HUDEP-2 (cell line): Measurements from ENCODE around the gene UBE2L5.
A peak's percentile ranks its signal among the peaks of the same experiment; 100 is the strongest.
"Not testable (repeated sequence)": the region's sequence is repeated elsewhere in the genome, so short reads cannot be mapped to it uniquely, and the experiment has no call there.

Experiments used
- DNase-seq, 76 experiments: peaks; one replicate each; lab custom pipeline; 2025; ENCODE audit not compliant: unreplicated experiment in 76 of 76; lab: John Stamatoyannopoulos, UW

UBE2L5 gene

DNA sequence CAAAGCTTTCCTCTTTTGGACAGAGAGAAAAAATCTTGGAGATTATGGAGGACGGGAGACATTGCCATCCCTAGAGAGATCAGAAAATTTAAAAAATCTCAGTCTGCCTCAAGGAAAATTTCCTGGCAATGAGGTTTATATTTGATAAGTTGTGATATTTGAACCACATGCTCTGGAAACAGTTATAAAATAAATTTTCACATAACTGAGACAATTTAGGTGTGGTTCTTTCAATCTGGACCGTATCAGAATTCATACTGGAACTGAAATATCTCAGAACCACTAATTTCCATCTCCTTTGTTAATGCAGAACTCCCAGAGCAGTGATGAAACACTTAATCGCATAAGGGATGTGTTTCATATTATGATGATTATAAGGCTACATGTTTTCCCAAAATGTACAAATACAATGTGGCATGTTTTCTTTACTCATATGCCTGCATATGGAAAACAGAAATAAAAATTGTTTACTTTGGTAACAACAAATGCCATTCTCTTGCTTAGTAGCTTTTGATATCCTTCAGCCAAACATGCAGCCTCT lies 13.7 kb downstream of the UBE2L5 start:
- DNase-seq: no peak

GRCh38 chr13:30437177-30437576 lies 14.9 kb downstream of the UBE2L5 start:
- DNase-seq: no peak

DNA sequence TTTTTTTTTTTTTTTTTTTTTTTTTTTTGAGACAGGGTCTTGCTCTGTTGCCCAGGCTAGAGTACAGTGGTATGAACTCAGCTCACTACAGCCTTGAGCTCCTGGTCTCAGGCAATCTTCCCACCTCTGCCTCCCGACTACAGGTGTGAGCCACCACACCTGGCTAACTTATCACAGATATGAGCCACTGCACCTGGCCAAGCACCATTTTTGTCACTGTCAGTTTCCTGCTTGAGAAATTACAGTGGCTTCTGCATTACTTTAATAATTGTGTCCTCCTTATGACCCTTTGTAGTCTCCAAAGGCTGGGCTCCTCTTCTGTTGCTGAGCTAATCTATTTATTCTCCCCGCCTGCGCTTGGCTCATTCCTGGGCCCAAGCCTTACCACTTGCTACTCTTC lies 16.0 kb downstream of the UBE2L5 start:
- DNase-seq: no peak

- DNase-seq: peak in 1 of 76 experiments; percentile 7
Observed at GRCh38 chr13:30440910-30441703, 18.8 kb downstream of the UBE2L5 start.

DNA sequence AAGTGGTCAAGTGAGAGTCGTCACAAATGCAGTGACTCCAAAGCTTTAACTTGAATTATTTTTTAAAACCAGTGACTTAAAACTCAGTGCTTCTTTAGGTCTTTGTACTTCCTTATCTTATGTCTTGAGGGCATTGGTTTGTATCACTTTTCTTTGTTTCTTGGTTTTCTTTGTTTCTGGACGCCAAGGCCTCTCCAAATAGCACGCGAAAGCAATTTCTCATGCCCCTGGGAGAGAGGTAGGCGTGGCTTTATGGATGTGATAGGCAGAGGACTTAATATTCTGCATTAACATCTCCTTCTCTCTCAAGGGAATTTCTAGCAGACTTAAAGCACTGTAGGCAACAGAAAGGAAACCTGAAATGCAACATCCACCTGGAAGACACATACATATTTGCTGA lies 20.6 kb downstream of the UBE2L5 start:
- DNase-seq: no peak

- DNase-seq: not testable (repeated sequence)
Observed at GRCh38 chr13:30443491-30443890, 21.2 kb downstream of the UBE2L5 start.

- no peak for DNase-seq
Observed at GRCh38 chr13:30443957-30444404, 21.7 kb downstream of the UBE2L5 start.

- DNase-seq: no peak
Observed at GRCh38 chr13:30446126-30446500, 23.8 kb downstream of the UBE2L5 start.

- no peak for DNase-seq
Observed at GRCh38 chr13:30448441-30448840, 26.1 kb downstream of the UBE2L5 start.

- DNase-seq: no peak
Observed at GRCh38 chr13:30450066-30450465, 27.8 kb downstream of the UBE2L5 start.

GRCh38 chr13:30451476-30451875 lies 29.2 kb downstream of the UBE2L5 start:
- DNase-seq: not testable (repeated sequence)

DNA sequence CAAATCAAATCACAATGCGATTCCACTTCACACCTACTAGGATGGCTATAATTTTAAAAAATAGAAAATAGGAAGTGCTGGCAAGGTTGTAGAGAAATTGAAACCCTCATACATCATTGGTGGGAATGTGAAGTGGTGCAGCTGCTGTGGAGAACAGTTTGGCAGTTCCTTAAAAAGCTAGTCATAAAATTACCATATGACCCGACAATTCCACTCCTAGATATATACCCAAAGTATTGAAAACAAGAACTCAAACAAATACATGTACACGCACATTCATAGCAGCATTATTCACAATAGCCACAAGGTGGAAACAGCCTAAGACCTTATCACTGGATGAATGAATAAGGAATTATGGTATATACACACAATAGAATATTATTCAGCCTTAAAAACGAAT lies 31.4 kb downstream of the UBE2L5 start:
- peak in 10 of 76 experiments; percentile 1 to 32 (median 10) for DNase-seq

- no peak for DNase-seq
Observed at GRCh38 chr13:30454991-30455390, 32.7 kb downstream of the UBE2L5 start.

DNA sequence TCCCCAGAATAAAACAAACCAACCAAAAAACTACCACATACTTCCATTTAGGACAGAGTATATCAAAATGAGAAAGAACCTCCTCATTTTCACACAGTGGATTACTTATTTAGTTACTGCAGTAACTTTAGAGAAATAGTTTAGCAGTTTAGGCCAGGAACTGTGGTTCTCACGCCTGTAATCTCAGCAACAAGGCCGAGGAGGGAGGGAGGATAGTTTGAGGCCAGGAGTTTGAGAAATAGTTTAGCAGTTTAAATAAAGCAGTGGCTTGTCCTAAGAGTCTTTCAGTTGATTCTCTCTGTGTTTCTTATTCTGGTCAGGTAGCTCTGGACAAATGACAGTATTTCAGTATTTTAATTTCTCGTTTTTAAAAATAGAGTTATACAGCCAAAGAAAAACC lies 34.0 kb downstream of the UBE2L5 start:
- no peak for DNase-seq

DNA sequence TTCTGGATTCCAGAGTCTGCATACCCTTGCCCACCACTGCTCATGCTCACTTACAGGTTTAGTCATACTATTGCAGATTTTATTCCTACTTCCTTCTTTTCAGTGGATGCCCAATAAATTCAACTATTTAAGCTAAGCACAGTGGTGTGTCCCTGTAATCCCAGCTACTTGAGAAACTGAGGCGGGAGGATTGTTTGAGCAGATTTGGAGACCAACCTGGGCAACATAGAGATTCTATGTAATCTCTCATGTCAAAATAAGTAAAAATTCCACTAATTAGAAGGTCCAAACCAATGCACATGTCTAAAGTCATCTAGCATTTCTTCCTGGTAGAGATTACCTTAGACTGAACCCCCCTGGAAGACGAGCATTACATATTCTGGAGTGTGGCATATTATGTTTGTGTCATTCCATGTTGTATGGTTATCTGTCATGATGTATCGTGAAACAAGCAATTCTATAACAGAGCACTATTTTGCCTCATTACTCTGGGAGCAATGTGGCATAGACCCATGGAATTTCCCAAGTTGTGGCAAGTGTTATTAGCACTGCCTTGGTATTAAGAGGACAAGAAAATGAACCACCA lies 35.1 kb downstream of the UBE2L5 start:
- DNase-seq: peak in 1 of 76 experiments; percentile 19

DNA sequence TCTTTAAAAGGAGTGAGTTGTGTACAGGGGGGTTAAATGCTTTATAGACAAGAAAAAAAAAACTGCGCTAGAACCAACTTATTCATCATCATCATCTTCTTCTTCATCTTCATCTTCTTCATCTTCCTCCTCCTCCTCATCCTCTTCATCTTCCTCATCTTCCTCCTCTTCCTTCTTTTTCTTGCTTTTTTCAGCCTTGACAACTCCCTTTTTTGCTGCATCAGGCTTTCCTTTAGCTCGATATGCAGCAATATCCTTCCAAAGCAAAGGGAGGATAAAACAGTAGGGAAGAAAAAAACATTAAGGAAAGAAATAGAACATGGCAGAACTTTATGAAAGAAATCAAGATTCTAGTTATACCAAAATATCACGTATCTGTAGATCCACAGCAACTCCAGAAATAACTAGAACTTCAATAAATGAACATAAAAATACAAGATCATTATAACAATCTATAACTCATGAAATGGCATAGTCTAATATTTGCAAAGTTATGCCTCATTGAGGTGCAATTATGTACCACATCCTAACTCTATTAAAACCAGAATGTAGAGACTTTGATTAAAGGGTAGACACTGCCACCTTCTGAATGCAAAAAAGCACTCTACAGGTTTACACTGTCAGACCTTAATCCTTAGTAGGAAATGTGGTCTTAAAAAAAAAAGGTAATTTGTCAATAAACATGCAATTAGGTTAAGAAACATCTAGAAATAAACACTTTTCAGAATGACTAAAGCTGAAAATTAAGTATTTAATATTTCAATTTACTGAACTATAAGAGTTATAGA lies 39.2 kb downstream of the UBE2L5 start:
- not testable (repeated sequence) for DNase-seq

GRCh38 chr13:30463787-30464495 lies 41.6 kb downstream of the UBE2L5 start:
- peak in 36 of 76 experiments; percentile 4 to 66 (median 31) for DNase-seq

DNA sequence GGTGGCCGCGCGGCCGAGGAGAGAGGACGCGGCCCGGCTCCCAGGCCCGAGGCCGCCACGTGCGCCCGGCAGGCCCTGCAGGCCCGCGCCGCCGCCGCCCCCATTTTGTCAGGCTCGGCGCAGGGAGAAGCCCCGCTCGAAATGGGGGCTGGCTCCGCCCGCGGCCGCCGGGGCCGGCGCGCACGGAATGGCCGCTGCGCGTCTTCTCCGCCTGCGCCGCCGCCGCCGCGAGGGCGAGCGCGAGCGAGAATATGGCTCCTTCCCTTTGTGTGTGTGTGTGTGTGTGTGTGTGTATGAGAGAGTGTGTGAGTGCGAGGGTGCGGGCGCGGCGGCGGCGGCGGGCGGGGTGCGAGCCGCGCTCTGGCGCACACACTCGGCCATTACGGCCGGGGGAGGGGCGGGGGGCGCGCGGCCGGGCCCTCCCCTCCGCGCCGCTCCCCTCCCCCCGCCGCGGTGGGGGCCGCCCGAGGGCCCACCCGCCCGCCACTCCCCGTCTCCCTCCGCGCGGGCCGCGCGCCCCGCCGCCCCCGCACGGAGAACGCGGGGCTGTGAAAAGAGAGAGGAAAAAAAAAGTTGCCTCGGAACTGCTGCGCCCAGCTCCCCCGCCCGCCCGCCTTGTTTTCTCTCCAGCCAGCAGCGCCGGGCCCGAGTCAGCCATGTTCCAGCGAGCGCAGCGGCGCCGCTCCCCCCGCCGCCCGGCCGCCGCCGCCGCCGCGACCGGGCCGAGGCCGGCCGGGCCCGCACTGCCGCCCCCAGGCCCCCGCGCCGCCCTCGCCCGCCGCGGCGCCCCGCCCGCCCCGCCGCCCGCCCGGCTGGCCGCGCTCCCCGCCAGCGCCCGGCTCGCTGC lies 42.4 kb downstream of the UBE2L5 start:
- DNase-seq: peak in 64 of 76 experiments; percentile 9 to 78 (median 56)

DNA sequence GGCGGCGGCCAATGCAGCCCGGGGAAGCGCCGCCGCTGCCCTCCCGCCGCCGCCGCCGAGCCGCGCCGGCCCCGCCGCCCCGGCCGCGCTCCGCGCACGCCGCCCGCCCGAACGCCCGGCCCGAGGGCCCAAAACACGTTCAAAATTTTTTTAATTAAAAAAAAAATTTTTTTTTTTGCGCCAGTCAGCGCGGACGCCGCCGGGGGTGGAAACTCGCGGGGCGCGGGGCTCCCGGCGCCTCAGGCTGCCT lies 43.0 kb downstream of the UBE2L5 start:
- no peak for DNase-seq
